Left lung (tissue), 10 donors: Measurements from ENCODE around the gene NAA10. TPM values are rescaled to one million over a fixed set of nuclear protein-coding genes. Genes with fewer than 3 reads are reported as not detected.

Source experiments
- ATAC-seq: fragments of 200-7000 bp; cut with Tn5 transposase; one replicate; pipeline ENCODE4 v1.9.1; 2020; ENCODE audit warnings: moderate library complexity
- DNase-seq, 4 donors: peaks; one replicate each; pipeline ENCODE4 v3.0.0-alpha.2; 2013 to 2020
- H3K27ac ChIP-seq, 2 donors: fragments of 200-600 bp; sonication (generic) in 1 of 2; one replicate each; pipeline versions ENCODE4 v1.5.0 to v1.8.0; 2020 to 2021
- H3K27me3 ChIP-seq, 2 donors: fragments of 200-600 bp; sonication (generic) in 1 of 2; one replicate each; pipeline versions ENCODE4 v1.5.0 to v1.8.0; 2020 to 2021
- H3K36me3 ChIP-seq, 2 donors: fragments of 200-600 bp; sonication (generic) in 1 of 2; one replicate each; pipeline versions ENCODE4 v1.5.0 to v1.8.0; 2020 to 2021
- H3K4me1 ChIP-seq, 2 donors: fragments of 200-600 bp; one replicate each; pipeline ENCODE4 v1.8.0; 2021
- H3K4me3 ChIP-seq, 2 donors: fragments of 200-600 bp; sonication (generic) in 1 of 2; one replicate each; pipeline versions ENCODE4 v1.5.0 to v1.8.0; 2020 to 2021; ENCODE audit warnings: mild to moderate bottlenecking in 1 of 2
- H3K9me3 ChIP-seq, 2 donors: fragments of 200-600 bp; sonication (generic) in 1 of 2; one replicate each; pipeline versions ENCODE4 v1.5.0 to v1.8.0; 2020 to 2021
- CTCF ChIP-seq, 2 donors: fragments of 200-600 bp; sonication (generic) in 1 of 2; IDR thresholded peaks; one replicate each; pipeline versions ENCODE4 v1.5.0 to v1.8.0; 2021; ENCODE audit warnings: antibody characterized with exemption in 2 of 2
- intact Hi-C, 2 donors: fragments of 100-400 bp; cut with DNase I; formaldehyde crosslinking; loops; one replicate each; pipeline versions ENCODE4 v1.11.2 to v1.14.2; 2022
- polyA plus RNA-seq, 6 donors: library from polyadenylated mRNA; unstranded; fragments of 120-200 nt; gene quantifications; one replicate each; pipeline ENCODE4 v1.2.1, GENCODE V29; 2013; ENCODE audit not compliant: insufficient read length in 6 of 6
- total RNA-seq, 2 donors: library from RNA; stranded (reverse); fragmentation: NEBNext Ultra II Directional; extraction: Animal tissue kit (Norgen Biotek cat#: 25700); gene quantifications; one replicate each; pipeline ENCODE4 v1.2.1, GENCODE V29; 2021
- donor health status: DM: no; HTN: yes; CAD: no.
- donor health status: DM: no; HTN: no; CAD: no.

Gene NAA10
- total and polyA plus RNA-seq, 8 donors, result 49.0 to 105 (median 57.5) TPM

DNA sequence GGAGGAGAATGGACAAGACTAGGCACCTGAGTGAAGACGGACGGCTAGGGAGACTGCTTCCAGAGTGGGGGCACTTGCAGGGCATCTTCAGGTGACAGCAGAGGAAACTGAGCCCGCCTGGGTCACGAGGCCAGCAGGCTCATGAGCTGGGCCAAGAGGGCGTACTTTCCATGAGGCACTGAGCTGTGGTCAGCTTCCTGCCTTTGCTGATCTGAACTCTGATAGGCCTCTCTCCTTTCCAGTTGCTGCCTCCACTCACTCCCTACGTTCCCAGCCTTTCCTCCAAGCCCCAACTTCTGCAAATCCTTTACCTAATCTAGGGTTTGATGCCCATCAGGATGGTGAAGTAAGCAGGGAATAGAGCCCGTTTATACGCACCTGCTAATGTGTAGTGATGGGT lies 47.5 kb downstream of the NAA10 start:
- DNase-seq, result no peak
- TF ChIP-seq CTCF (IDR thresholded peaks at IDR 0.05), result no peak
- ATAC-seq, result no peak
- H3K36me3 ChIP-seq, result no peaks in the 10 kb centered on the region
- no peak overlapping the region for H3K4me3 ChIP-seq
- intact Hi-C loops, result no loop called here
- peaks cover 0 to 3% of the 10 kb centered on the region in 2 donors for H3K4me1 ChIP-seq
- no peak overlapping the region for H3K27ac ChIP-seq
- H3K9me3 ChIP-seq, result no peaks in the 10 kb centered on the region
- peaks cover 58 to 59% of the 10 kb centered on the region in 2 donors for H3K27me3 ChIP-seq

GRCh38 chrX:153886915-153887314 lies 47.9 kb downstream of the NAA10 start:
- intact Hi-C loops, result no loop called here

DNA sequence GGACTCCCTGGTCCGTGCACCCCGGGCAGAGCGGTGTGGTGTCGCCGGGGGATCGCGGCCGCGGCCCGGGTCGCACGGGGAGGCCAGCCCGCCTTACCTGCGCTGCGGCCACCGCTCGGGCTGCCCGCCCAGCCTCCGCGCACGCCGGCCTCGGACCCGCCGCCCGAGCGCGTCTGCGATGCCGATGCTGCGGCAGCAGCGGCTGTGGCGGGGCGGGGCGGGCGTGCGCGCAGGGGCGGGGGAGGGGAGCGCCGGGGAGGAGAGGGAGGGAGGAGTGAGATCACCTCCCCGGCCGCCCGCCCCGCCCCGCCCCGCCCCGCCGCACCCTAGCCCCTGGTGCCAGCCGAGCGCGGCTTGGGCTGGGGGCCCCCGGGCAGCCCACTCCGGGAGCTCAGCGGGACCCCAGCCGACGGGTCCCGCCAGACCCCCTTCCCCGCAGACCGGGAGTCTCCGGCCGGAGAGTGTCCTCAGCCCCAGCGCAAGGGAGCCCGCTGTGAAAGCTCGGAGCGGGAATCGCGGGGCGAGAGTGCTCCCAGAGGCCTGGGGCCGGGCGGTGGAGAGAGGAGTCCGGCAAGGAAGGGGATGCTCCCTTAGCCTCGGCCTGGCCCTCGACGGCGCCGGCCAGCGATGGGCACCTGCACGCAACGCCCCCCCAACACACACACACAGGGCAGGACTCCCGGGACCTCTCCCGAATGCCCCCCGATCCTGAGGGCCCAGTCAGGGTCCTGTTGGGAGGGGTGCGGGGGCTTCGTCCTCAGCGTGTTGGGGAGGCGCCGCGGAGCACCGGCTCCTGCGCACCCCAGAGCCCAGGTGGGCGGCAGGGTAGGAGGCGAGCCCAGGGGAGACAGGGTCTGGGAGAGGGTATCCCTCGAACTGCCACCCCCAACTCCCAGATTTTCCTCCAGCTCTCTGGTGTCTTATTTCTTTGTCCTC lies 48.6 kb downstream of the NAA10 start, which contains the start of gene L1CAM:
Gene L1CAM, minus strand, starts transcription at position 206 of the 936 bp plus-strand sequence. CDS start 10,337 bp downstream, outside the sequence.
- H3K27ac ChIP-seq, result no peak within 1 kb of the TSS
- no peaks in the 10 kb centered on the region for H3K36me3 ChIP-seq
- intact Hi-C loops, result no loop called here
- no peaks in the 10 kb centered on the region for H3K9me3 ChIP-seq
- ATAC-seq, result peak; percentile 34
- peaks cover 68% of the 10 kb centered on the region in 2 donors for H3K27me3 ChIP-seq
- no peak for TF ChIP-seq CTCF (IDR thresholded peaks at IDR 0.05)
- no peak for DNase-seq
- H3K4me3 ChIP-seq, result no peak within 1 kb of the TSS
- peaks cover 0 to 3% of the 10 kb centered on the region in 2 donors for H3K4me1 ChIP-seq

More at GRCh38 chrX:153886915-153887314, 47.9 kb downstream of the NAA10 start:
- H3K27me3 ChIP-seq, result peaks cover 62 to 63% of the 10 kb centered on the region in 2 donors
- H3K9me3 ChIP-seq, result no peaks in the 10 kb centered on the region
- no peak overlapping the region for H3K4me3 ChIP-seq
- TF ChIP-seq CTCF (IDR thresholded peaks at IDR 0.05), result no peak
- H3K4me1 ChIP-seq, result peaks cover 0 to 3% of the 10 kb centered on the region in 2 donors
- DNase-seq, result no peak
- ATAC-seq, result no peak
- no peaks in the 10 kb centered on the region for H3K36me3 ChIP-seq
- H3K27ac ChIP-seq, result no peak overlapping the region

DNA sequence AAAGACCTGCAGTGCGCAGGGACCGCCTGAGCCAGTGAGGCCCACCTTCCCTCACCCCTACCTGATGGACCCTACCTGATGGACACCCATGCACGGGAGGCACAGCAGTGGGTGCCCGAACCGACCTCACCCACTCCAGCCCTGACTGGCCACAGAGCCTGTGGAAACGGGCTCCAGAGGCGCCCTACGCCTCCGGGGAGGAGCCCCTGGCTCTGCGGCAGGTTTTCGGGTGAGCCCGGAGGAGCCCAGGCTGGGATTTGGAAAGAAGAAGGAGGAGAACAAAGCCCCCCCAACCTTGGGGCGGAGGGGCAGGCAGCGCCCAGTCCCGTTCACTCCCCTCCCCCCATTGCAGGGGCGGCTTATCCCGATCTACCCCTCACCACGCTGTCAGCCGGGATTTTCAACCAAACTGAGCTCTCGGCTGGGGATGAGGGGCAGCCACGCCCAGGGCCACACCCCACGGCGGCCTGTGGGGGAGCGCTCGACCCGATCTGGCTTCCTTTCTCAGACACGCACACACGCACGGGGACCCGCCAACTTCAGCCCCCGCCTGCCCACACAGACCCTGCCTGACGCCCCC lies 49.5 kb downstream of the NAA10 start:
- peaks cover 71 to 77% of the 10 kb centered on the region in 2 donors for H3K27me3 ChIP-seq
- H3K36me3 ChIP-seq, result no peaks in the 10 kb centered on the region
- ATAC-seq (no peak), DNase-seq (no peak)
- peaks cover 0 to 3% of the 10 kb centered on the region in 2 donors for H3K4me1 ChIP-seq
- H3K27ac ChIP-seq, result no peak overlapping the region
- no peak for TF ChIP-seq CTCF (IDR thresholded peaks at IDR 0.05)
- no peak overlapping the region for H3K4me3 ChIP-seq
- no peaks in the 10 kb centered on the region for H3K9me3 ChIP-seq
- intact Hi-C loops, result no loop called here

DNA sequence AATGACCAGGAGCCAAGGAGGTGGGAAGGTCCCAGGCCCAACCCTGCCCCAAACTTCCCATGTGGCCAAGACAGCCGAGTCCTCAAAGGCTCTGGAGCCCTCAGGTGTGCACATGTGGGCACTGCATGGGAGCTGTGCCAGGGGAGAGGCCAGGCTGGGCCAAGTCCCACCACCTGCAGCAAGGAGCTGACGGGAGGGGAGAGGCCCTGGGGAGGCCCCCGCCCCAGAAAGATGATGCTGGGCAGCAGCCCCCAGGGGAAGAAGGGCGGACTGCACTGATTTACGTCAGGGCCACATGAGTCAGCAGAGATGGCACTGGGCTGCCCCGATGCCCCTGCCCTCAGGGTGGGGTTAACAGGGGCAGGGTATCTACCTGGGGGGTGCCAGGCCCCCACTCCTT lies 50.2 kb downstream of the NAA10 start:
- no peaks in the 10 kb centered on the region for H3K9me3 ChIP-seq
- H3K4me3 ChIP-seq, result no peak overlapping the region
- DNase-seq (no peak), ATAC-seq (no peak)
- no peak for TF ChIP-seq CTCF (IDR thresholded peaks at IDR 0.05)
- intact Hi-C loops, result no loop called here
- H3K27me3 ChIP-seq, result peaks cover 76 to 84% of the 10 kb centered on the region in 2 donors
- H3K36me3 ChIP-seq, result no peaks in the 10 kb centered on the region
- H3K4me1 ChIP-seq, result peaks cover 0 to 3% of the 10 kb centered on the region in 2 donors
- no peak overlapping the region for H3K27ac ChIP-seq
